NT2/D1 (cell line): ENCODE measurements around the gene SHFL.

Experiments
- DNase-seq: peaks from one replicate; pipeline ENCODE4 v3.0.0-alpha.2; 2011; ENCODE audit warnings: low read depth, low spot score
- H3K27me3 ChIP-seq: 2 replicates; pipeline ENCODE4 v1.6.0; 2011; ENCODE audit warnings: mild to moderate bottlenecking; ENCODE audit not compliant: insufficient read length, insufficient read depth
- H3K36me3 ChIP-seq: 2 replicates; pipeline ENCODE4 v1.6.1; 2011; ENCODE audit warnings: mild to moderate bottlenecking, low read length, mixed read lengths; ENCODE audit not compliant: insufficient read depth, insufficient read length
- H3K4me1 ChIP-seq: 2 replicates; pipeline ENCODE4 v1.5.1; 2011; ENCODE audit not compliant: insufficient read depth, insufficient read length
- H3K4me3 ChIP-seq: 2 replicates; pipeline ENCODE4 v1.5.1; 2011; ENCODE audit warnings: low read depth; ENCODE audit not compliant: insufficient read length
- H3K9ac ChIP-seq: 2 replicates; pipeline ENCODE4 v1.6.0; 2011; ENCODE audit warnings: low read depth; ENCODE audit not compliant: insufficient read length
- H3K9me3 ChIP-seq: 2 replicates; pipeline ENCODE4 v1.5.1; 2011; ENCODE audit warnings: mild to moderate bottlenecking, low read length; ENCODE audit not compliant: insufficient read depth
- SUZ12 ChIP-seq: IDR thresholded peaks from 2 replicates; pipeline ENCODE4 v1.6.1; 2011; ENCODE audit not compliant: insufficient read length, insufficient read depth; ENCODE audit errors: extremely low read depth
- YY1 ChIP-seq: IDR thresholded peaks from 2 replicates; pipeline ENCODE4 v1.6.1; 2011; ENCODE audit not compliant: insufficient read length, insufficient read depth
- ZNF274 ChIP-seq: IDR thresholded peaks from 2 replicates; pipeline ENCODE4 v1.6.1; 2011; ENCODE audit warnings: mild to moderate bottlenecking, low read depth, low read length

Gene SHFL

GRCh38 chr19:10138879-10139795 is 53.0 kb downstream of the SHFL start:
- Histone ChIP-seq H3K4me3 (no peak overlapping the region), H3K27me3 (no peaks in the 10 kb centered on the region)

GRCh38 chr19:10139952-10140351 is 53.8 kb downstream of the SHFL start:
- TF ChIP-seq ZNF274 (no peak), YY1 (no peak), SUZ12 (no peak)
- H3K4me3 ChIP-seq: no peak overlapping the region
- peaks cover 98% of the 10 kb centered on the region for H3K36me3 ChIP-seq
- DNase-seq: no peak
- H3K9ac ChIP-seq: no peak overlapping the region
- H3K9me3 ChIP-seq: no peaks in the 10 kb centered on the region
- no peaks in the 10 kb centered on the region for H3K27me3 ChIP-seq
- peaks cover 7% of the 10 kb centered on the region for H3K4me1 ChIP-seq

More at GRCh38 chr19:10138879-10139795, 53.0 kb downstream of the SHFL start:
- Histone ChIP-seq H3K9me3 (no peaks in the 10 kb centered on the region), H3K4me1 (peaks cover 7% of the 10 kb centered on the region), H3K9ac (no peak overlapping the region), H3K36me3 (peaks cover 98% of the 10 kb centered on the region)
- no peak for DNase-seq
- no peak for TF ChIP-seq ZNF274
- TF ChIP-seq SUZ12: no peak
- TF ChIP-seq YY1: no peak

- Histone ChIP-seq H3K9ac (no peak overlapping the region), H3K27me3 (no peaks in the 10 kb centered on the region), H3K9me3 (no peaks in the 10 kb centered on the region), H3K36me3 (peaks cover 98% of the 10 kb centered on the region), H3K4me1 (peaks cover 7% of the 10 kb centered on the region), H3K4me3 (no peak overlapping the region)
- no peak for TF ChIP-seq YY1
- no peak for TF ChIP-seq SUZ12
- TF ChIP-seq ZNF274: no peak
- no peak for DNase-seq
Measured at GRCh38 chr19:10141479-10141878, 55.4 kb downstream of the SHFL start.

GRCh38 chr19:10141973-10142372 is 55.9 kb downstream of the SHFL start:
- H3K36me3 ChIP-seq: peaks cover 98% of the 10 kb centered on the region
- H3K9ac ChIP-seq: no peak overlapping the region
- no peaks in the 10 kb centered on the region for H3K27me3 ChIP-seq
- DNase-seq: no peak
- no peak overlapping the region for H3K4me3 ChIP-seq
- H3K9me3 ChIP-seq: no peaks in the 10 kb centered on the region
- H3K4me1 ChIP-seq: peaks cover 7% of the 10 kb centered on the region
- TF ChIP-seq YY1: no peak
- no peak for TF ChIP-seq ZNF274
- no peak for TF ChIP-seq SUZ12
